HG02870 (cell line): ENCODE data around the gene SIAH1.
"Not testable (repeated sequence)": the region's sequence is repeated elsewhere in the genome, so short reads cannot be mapped to it uniquely, and the experiment has no call there.

Source experiments
- ATAC-seq: cut with Tn5 transposase; IDR thresholded peaks from one replicate; pipeline ENCODE4 v1.9.1; 2021; ENCODE audit warnings: mild to moderate bottlenecking, moderate library complexity; ENCODE audit not compliant: unreplicated experiment

SIAH1 gene

GRCh38 chr16:48335961-48336360 is 49.3 kb downstream of the SIAH1 start:
- ATAC-seq: no peak

GRCh38 chr16:48334325-48334724 is 50.9 kb downstream of the SIAH1 start:
- ATAC-seq: no peak

- no peak for ATAC-seq
These were observed 52.2 kb downstream of the SIAH1 start for GRCh38 chr16:48332978-48333377.

- ATAC-seq: no peak
These were observed 54.4 kb downstream of the SIAH1 start for GRCh38 chr16:48330841-48331192.

GRCh38 chr16:48330189-48330840 is 54.9 kb downstream of the SIAH1 start:
- ATAC-seq: no peak

- ATAC-seq: no peak
These were observed 56.1 kb downstream of the SIAH1 start for GRCh38 chr16:48329138-48329537.

GRCh38 chr16:48326915-48327314 is 58.3 kb downstream of the SIAH1 start:
- no peak for ATAC-seq

- ATAC-seq: no peak
These were observed 61.1 kb downstream of the SIAH1 start for GRCh38 chr16:48323783-48324775.

GRCh38 chr16:48321317-48322036 is 63.7 kb downstream of the SIAH1 start:
- no peak for ATAC-seq

- ATAC-seq: no peak
These were observed 66.6 kb downstream of the SIAH1 start for GRCh38 chr16:48318630-48319029.

GRCh38 chr16:48317614-48318315 is 67.4 kb downstream of the SIAH1 start:
- no peak for ATAC-seq

- no peak for ATAC-seq
These were observed 68.2 kb downstream of the SIAH1 start for GRCh38 chr16:48317026-48317425.

GRCh38 chr16:48313905-48314304 is 71.3 kb downstream of the SIAH1 start:
- not testable (repeated sequence) for ATAC-seq

GRCh38 chr16:48310908-48311641 is 74.1 kb downstream of the SIAH1 start:
- no peak for ATAC-seq
